Measurements from ENCODE around the gene SLK.

SLK gene

GRCh38 chr10:104056619-104057273 lies 89.8 kb downstream of the SLK start:
- DNase-seq (ENCODE audit: low read depth) = no peak
- no peak overlapping the region for H3K4me3 ChIP-seq (ENCODE audit: low read length)
- no peak for TF ChIP-seq CTCF (conservative IDR thresholded peaks at IDR 0.05; ENCODE audit: low read length)

- no peak for DNase-seq (ENCODE audit: low read depth)
- no peak overlapping the region for H3K4me3 ChIP-seq (ENCODE audit: low read length)
- TF ChIP-seq CTCF (conservative IDR thresholded peaks at IDR 0.05; ENCODE audit: low read length) = no peak
These were observed 90.8 kb downstream of the SLK start for GRCh38 chr10:104057717-104058116.

- TF ChIP-seq CTCF (conservative IDR thresholded peaks at IDR 0.05; ENCODE audit: low read length) = no peak
- no peak for DNase-seq (ENCODE audit: low read depth)
- H3K4me3 ChIP-seq (ENCODE audit: low read length) = no peak overlapping the region
These were observed 92.4 kb downstream of the SLK start for GRCh38 chr10:104059364-104059763.

- no peak overlapping the region for H3K4me3 ChIP-seq (ENCODE audit: low read length)
- TF ChIP-seq CTCF (conservative IDR thresholded peaks at IDR 0.05; ENCODE audit: low read length) = no peak
- no peak for DNase-seq (ENCODE audit: low read depth)
These were observed 94.3 kb downstream of the SLK start for GRCh38 chr10:104061196-104061595.

GRCh38 chr10:104065748-104066147 lies 98.8 kb downstream of the SLK start:
- DNase-seq (ENCODE audit: low read depth) = no peak
- no peak for TF ChIP-seq CTCF (conservative IDR thresholded peaks at IDR 0.05; ENCODE audit: low read length)
- no peak overlapping the region for H3K4me3 ChIP-seq (ENCODE audit: low read length)

GRCh38 chr10:104066945-104067344 lies 100.0 kb downstream of the SLK start:
- no peak for TF ChIP-seq CTCF (conservative IDR thresholded peaks at IDR 0.05; ENCODE audit: low read length)
- DNase-seq (ENCODE audit: low read depth) = no peak
- no peak overlapping the region for H3K4me3 ChIP-seq (ENCODE audit: low read length)

GRCh38 chr10:104067525-104067924 lies 100.6 kb downstream of the SLK start:
- no peak overlapping the region for H3K4me3 ChIP-seq (ENCODE audit: low read length)
- DNase-seq (ENCODE audit: low read depth) = no peak
- TF ChIP-seq CTCF (conservative IDR thresholded peaks at IDR 0.05; ENCODE audit: low read length) = no peak

Measured in AG10803 (cell line).